NB4 (cell line): ENCODE data around the gene UBASH3A.

Source experiments
- DNase-seq: peaks from one replicate; pipeline ENCODE4 v3.0.0; 2010; ENCODE audit warnings: low read depth
- H3K4me3 ChIP-seq: one replicate; pipeline ENCODE4 v1.5.1; 2011; ENCODE audit warnings: mild to moderate bottlenecking, low read depth, low read length, moderate library complexity
- MAX ChIP-seq: IDR thresholded peaks from 2 replicates; pipeline ENCODE4 v1.6.1; 2011; ENCODE audit warnings: low read depth, low read length
- MYC ChIP-seq: IDR thresholded peaks from 2 replicates; pipeline ENCODE4 v1.6.1; 2011; ENCODE audit warnings: low read depth, low read length
- POLR2A ChIP-seq: IDR thresholded peaks from 2 replicates; pipeline ENCODE4 v1.6.1; 2011; ENCODE audit warnings: mild to moderate bottlenecking; ENCODE audit not compliant: insufficient read length; ENCODE audit errors: extremely low read depth
- TF ChIP-seq, protein P1 (sequence below): IDR thresholded peaks from one replicate; pipeline ENCODE4 v1.5.1; 2012; ENCODE audit warnings: low read depth, low read length

UBASH3A gene

GRCh38 chr21:42386034-42386591 is 17.6 kb upstream of the UBASH3A start:
- no peak for TF ChIP-seq POLR2A
- no peak for TF ChIP-seq MYC
- TF ChIP-seq, protein P1, sequence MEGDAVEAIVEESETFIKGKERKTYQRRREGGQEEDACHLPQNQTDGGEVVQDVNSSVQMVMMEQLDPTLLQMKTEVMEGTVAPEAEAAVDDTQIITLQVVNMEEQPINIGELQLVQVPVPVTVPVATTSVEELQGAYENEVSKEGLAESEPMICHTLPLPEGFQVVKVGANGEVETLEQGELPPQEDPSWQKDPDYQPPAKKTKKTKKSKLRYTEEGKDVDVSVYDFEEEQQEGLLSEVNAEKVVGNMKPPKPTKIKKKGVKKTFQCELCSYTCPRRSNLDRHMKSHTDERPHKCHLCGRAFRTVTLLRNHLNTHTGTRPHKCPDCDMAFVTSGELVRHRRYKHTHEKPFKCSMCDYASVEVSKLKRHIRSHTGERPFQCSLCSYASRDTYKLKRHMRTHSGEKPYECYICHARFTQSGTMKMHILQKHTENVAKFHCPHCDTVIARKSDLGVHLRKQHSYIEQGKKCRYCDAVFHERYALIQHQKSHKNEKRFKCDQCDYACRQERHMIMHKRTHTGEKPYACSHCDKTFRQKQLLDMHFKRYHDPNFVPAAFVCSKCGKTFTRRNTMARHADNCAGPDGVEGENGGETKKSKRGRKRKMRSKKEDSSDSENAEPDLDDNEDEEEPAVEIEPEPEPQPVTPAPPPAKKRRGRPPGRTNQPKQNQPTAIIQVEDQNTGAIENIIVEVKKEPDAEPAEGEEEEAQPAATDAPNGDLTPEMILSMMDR = no peak
- no peak for TF ChIP-seq MAX
- H3K4me3 ChIP-seq = no peak overlapping the region
- no peak for DNase-seq

GRCh38 chr21:42387164-42387563 is 16.5 kb upstream of the UBASH3A start:
- H3K4me3 ChIP-seq = no peak overlapping the region
- peak; percentile 44 for DNase-seq
- TF ChIP-seq POLR2A (no peak), MYC (no peak), MAX (no peak)
- TF ChIP-seq, protein P1 = no peak

GRCh38 chr21:42387843-42388340 is 15.8 kb upstream of the UBASH3A start:
- no peak overlapping the region for H3K4me3 ChIP-seq
- TF ChIP-seq POLR2A (no peak), MYC (no peak), MAX (no peak)
- TF ChIP-seq, protein P1 = no peak
- DNase-seq = no peak

GRCh38 chr21:42388740-42389448 is 14.8 kb upstream of the UBASH3A start:
- DNase-seq = no peak
- TF ChIP-seq MYC (no peak), MAX (no peak), POLR2A (no peak)
- TF ChIP-seq, protein P1 = no peak
- H3K4me3 ChIP-seq = no peak overlapping the region

DNA sequence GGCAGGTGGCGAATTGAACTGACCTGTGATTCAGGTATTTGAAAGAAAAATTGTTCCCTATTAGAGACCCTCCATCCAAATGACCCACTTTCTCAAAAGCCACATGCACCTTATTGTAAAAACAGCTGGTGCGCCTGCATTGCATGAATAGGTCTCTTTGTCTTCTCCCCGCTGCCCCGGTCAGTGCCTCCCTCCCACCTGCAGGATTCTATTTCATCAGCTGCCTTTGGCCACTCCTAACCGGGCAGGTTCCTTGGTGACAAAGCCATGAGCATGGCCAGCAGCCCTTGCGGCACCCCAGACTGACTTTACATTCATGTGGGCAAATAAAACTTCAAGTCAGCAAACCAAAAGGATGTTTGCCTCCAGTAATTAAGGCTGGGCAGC is 14.3 kb upstream of the UBASH3A start:
- H3K4me3 ChIP-seq = no peak overlapping the region
- TF ChIP-seq MAX = no peak
- TF ChIP-seq, protein P1 = no peak
- TF ChIP-seq POLR2A = no peak
- TF ChIP-seq MYC = no peak
- no peak for DNase-seq
